ENCODE results near the gene SMAD3.
A peak's percentile ranks its signal among the peaks of the same experiment; 100 is the strongest.
"Not testable (repeated sequence)": the region's sequence is repeated elsewhere in the genome, so short reads cannot be mapped to it uniquely, and the experiment has no call there.

Gene SMAD3

GRCh38 chr15:67061811-67062368, 3.5 kb upstream of the SMAD3 start:
- FAIRE-seq (no peak), DNase-seq (ENCODE audit: insufficient read length, low spot score) (no peak)

GRCh38 chr15:67062369-67062985, 2.9 kb upstream of the SMAD3 start:
- FAIRE-seq: no peak
- no peak for DNase-seq (ENCODE audit: insufficient read length, low spot score)

GRCh38 chr15:67063689-67064606, 1.5 kb upstream of the SMAD3 start:
- FAIRE-seq (no peak), DNase-seq (ENCODE audit: insufficient read length, low spot score) (no peak)

GRCh38 chr15:67064607-67065530, 533 bp upstream of the SMAD3 start:
- FAIRE-seq: no peak
- no peak for DNase-seq (ENCODE audit: insufficient read length, low spot score)

GRCh38 chr15:67066041-67066958, 898 bp downstream of the SMAD3 start:
- no peak for DNase-seq (ENCODE audit: insufficient read length, low spot score)
- no peak for FAIRE-seq

GRCh38 chr15:67066959-67067853, 1.8 kb downstream of the SMAD3 start:
- DNase-seq (ENCODE audit: insufficient read length, low spot score): no peak
- FAIRE-seq: no peak

GRCh38 chr15:67067930-67068551, 2.6 kb downstream of the SMAD3 start:
- no peak for DNase-seq (ENCODE audit: insufficient read length, low spot score)
- FAIRE-seq: peak; percentile 68

- FAIRE-seq: no peak
- no peak for DNase-seq (ENCODE audit: insufficient read length, low spot score)
Observed at GRCh38 chr15:67068710-67069400, 3.5 kb downstream of the SMAD3 start.

- FAIRE-seq (no peak), DNase-seq (ENCODE audit: insufficient read length, low spot score) (no peak)
Observed at GRCh38 chr15:67070150-67070549, 4.7 kb downstream of the SMAD3 start.

- DNase-seq (ENCODE audit: insufficient read length, low spot score) (no peak), FAIRE-seq (no peak)
Observed at GRCh38 chr15:67070892-67071664, 5.7 kb downstream of the SMAD3 start.

- FAIRE-seq (no peak), DNase-seq (ENCODE audit: insufficient read length, low spot score) (no peak)
Observed at GRCh38 chr15:67072442-67072841, 7.0 kb downstream of the SMAD3 start.

GRCh38 chr15:67072958-67073357, 7.6 kb downstream of the SMAD3 start:
- FAIRE-seq (no peak), DNase-seq (ENCODE audit: insufficient read length, low spot score) (no peak)

GRCh38 chr15:67074886-67075229, 9.5 kb downstream of the SMAD3 start:
- no peak for FAIRE-seq
- DNase-seq (ENCODE audit: insufficient read length, low spot score): no peak

GRCh38 chr15:67075555-67076135, 10.2 kb downstream of the SMAD3 start:
- DNase-seq (ENCODE audit: insufficient read length, low spot score); FAIRE-seq: not testable (repeated sequence)

GRCh38 chr15:67076147-67076843, 10.9 kb downstream of the SMAD3 start:
- DNase-seq (ENCODE audit: insufficient read length, low spot score) (no peak), FAIRE-seq (peak; percentile 74)

- FAIRE-seq (peak; percentile 68), DNase-seq (ENCODE audit: insufficient read length, low spot score) (no peak)
Observed at GRCh38 chr15:67077641-67078215, 12.3 kb downstream of the SMAD3 start.

All from GM19239 (cell line).